GM19452 (cell line): Measurements from ENCODE around the gene MOGAT3.

ENCODE experiments used
- ATAC-seq: cut with Tn5 transposase; IDR thresholded peaks from one replicate; pipeline ENCODE4 v1.9.1; 2021; ENCODE audit not compliant: unreplicated experiment

MOGAT3 gene, protein sequence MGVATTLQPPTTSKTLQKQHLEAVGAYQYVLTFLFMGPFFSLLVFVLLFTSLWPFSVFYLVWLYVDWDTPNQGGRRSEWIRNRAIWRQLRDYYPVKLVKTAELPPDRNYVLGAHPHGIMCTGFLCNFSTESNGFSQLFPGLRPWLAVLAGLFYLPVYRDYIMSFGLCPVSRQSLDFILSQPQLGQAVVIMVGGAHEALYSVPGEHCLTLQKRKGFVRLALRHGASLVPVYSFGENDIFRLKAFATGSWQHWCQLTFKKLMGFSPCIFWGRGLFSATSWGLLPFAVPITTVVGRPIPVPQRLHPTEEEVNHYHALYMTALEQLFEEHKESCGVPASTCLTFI

DNA sequence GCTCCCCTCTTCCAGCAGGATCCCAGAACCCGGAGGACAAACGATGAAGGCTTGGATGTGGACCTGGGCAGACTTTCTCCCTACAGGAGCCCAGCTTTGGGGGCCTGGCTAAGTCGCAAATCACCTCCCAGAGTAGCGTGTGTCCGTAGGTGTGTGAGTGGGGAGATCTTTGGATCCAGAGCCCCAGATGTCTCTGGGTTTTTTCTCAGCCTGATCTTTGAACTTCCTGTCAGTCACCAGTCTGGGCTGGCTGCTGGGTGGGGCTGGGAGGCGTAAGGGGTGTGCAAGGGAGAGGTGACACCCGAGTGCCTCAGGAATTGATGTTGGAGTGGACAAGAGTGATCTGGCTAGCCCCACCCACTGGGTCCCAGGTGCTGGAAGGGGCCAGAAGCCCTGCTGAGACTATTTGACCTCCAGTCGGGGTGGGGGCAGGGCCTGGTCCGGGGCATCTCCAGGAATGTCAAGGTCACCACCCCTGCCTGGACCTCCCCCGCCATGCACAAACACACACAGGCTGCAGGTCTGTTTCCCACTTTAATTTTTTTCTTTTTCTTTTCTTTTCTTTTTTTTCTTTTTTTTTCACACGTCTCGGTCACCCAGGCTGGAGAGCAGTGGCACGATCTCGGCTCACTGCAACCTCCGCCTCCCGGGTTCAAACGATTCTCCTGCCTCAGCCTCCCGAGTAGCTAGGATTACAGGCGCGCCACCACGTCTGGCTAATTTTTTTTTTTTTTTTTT, at the start of gene MOGAT3:
TSS of gene MOGAT3 (minus strand) at position 175 of the 738 bp plus-strand sequence. CDS start 182 bp downstream, outside the sequence.
- ATAC-seq = no peak

DNA sequence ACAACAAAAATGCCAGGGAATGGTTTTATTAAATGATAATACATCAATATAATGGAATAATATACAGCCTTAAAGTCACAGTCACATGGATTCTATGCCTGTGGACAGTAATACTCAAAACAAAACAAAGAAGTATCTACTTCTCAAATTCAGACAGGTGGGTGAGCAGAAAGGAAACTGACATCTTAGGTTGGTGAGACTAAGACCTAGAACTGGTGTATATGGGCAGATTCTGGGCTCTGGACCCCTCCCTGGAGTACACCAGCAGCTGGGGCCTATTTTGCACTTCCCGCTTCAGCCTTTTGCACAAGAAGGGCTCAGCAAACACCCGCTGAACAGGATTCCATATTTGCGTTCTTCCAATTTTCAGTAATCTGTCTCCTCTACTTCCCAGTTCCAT, 49.5 kb upstream of the MOGAT3 start:
- no peak for ATAC-seq

DNA sequence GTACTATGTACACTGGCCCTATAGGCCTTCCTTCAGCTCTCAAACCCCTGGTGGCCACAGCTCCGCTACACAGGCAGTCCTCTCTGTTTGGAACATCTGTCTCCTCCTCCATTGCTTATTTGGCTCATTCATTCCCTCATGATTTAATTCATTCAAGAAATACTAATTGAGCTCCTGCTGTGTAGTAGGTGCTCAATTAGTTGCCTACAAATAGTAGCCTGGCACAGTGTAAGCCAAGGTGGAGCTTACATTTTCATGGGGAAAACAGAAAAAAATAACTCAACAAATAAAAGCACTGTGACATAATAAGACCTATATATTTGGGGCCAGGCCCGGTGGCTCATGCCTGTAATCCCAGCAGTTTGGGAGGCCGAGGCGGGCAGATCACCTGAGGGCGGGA, 47.4 kb upstream of the MOGAT3 start:
- ATAC-seq = no peak

DNA sequence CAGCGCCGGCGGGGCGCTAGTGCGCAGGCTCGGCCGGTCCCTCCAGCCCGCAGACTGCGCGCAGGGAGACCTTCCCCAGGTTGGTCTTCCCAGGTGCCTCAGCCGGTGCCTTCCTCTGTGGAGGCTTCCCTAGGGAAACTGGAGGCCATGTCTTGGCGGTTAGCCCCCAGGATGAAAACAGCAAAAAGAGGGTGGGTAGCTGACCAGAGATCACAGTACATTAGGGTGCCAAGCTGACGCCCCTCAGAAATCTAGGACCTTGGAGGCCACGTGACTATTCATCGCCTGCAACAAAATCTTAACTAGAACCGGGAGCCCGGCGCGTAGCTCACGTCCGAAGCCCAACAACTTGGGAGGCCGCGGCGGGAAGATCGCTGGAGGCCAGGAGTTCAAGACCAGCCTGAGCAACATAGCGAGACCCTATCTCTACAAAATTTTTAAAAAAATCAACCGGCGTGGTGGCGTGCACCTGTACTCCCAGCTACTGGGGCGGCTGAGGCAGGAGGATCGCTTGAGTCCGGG, 44.4 kb upstream of the MOGAT3 start:
- ATAC-seq = no peak

DNA sequence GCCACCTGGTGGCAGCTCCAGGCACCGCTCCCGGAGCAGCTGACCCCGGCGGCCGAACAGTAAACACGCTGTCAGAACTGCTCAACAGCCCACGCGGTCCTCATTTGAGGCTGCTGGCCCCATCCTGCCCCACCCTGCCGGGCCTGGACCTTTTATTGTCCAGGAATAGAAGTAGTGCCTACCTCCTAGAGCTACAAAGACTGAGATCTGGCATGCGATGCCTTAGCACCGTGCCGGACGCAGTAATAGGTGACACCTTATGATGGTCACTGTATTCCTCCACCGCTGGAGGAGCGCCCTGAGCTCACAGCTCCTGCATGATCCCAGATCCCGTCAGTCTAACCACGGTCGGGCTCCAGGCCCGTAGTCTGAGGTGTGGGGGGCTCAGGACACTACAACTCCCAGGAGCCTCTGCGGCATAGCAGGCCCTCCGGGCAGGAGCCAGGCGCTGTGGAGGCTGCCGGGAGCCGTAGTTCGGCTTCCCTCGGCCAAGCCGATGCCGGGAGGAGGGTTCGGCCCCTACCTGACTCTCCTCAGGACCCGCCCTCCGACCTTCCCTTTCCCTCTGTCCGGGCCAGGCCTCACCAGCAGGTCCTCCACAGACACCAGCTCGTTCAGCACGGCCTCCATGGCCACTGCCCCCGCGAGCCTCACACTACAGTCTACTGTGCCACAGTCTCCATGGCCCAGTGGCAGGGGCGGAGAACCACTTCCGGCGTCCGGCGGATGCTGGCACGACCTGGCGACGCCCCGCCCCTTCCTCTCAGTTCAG, 43.7 kb upstream of the MOGAT3 start, which contains the start of gene FIS1:
TSS of gene FIS1 (minus strand) at position 707 of the 772 bp plus-strand sequence. CDS start at position 630, 77 bp downstream.
- ATAC-seq = peak; percentile 91

DNA sequence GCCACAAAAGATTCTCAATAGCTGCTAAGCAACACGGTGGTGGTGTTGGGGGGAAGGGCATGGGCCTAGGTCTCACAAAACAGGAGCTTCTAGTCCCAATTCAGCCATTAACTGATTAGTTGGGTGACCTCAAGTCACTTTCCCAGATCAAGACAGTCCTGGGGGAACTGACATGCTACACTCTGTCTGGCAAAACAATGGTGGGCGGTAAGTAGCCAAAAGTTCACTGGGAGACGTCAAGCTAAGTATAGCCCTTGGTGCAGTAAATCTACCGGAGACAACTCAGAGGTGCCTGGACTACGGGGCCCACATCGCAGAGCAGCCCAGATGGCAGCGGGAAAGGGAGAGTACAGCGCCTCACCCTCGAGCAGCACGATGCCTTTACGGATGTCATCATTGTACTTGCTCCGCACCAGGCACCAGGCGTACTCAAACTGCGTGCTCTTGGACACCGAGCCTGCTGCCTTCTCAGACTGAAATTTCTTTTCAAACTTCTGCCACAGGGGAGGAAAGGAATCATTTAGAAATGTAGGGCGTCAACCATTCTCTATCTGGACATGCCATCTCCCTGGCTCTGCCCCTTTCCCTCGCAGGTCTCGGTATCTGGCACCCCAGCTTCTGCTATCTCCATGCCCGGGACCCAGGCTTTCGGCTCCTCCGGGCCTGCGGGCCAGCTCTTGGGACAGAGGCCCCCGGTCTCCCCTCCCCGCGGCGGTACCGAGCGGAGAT, 43.0 kb upstream of the MOGAT3 start:
- no peak for ATAC-seq

DNA sequence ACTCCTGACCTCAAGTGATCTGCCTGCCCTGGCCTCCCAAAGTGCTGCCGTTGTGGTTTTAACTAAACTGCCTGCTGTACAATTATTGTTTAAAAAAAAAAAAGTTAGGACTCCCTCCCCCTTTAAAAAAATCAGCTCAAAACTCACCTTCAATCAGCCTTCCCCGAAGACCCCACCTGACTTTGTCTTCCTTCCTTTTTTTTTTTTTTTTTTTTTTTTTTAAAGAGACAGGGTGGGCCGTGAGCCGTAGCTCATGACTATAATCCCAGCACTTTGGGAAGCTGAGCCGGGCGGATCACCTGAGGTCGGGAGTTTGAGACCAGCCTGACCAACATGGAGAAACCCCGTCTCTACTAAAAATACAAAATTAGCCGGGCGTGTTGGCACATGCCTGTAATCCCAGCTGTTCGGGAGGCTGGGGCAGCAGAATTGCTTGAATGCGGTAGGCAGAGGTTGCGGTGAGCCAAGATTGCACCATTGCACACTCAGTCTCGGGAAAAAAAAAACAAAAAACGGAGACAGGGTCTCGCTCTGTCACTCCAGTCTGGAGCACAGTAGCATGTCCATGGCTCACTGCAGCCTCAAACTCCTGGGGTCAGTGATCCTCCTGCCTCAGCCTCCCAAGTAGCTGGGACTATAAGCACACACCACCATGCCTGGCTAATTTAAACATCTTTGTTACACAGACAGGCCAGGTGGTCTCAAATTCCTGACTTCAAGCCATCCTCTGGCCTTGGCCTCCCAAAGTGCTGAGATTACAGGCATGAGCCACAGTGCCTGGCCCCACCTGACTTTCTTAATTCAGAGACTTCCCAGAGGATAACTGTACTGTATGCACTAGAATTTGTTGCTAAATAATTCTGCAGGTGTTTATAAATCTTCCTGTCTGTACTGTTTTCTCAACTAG, 40.9 kb upstream of the MOGAT3 start:
- no peak for ATAC-seq

DNA sequence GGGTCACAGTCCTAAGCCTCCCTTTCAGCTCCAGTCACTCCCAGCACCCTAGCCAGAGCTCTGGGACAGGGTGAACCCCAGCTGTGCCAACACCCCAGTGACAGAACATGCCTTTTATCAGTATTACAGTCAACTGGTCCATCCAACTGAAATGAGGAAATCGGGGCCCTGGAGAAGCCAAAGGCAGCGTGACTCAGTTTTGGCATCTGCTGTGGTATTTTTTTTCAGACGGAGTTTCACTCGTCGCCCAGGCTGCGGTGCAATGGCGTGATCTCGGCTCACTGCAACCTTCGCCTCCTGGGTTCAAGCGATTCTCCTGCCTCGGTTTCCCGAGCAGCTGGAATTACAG, 40.2 kb upstream of the MOGAT3 start:
- no peak for ATAC-seq

DNA sequence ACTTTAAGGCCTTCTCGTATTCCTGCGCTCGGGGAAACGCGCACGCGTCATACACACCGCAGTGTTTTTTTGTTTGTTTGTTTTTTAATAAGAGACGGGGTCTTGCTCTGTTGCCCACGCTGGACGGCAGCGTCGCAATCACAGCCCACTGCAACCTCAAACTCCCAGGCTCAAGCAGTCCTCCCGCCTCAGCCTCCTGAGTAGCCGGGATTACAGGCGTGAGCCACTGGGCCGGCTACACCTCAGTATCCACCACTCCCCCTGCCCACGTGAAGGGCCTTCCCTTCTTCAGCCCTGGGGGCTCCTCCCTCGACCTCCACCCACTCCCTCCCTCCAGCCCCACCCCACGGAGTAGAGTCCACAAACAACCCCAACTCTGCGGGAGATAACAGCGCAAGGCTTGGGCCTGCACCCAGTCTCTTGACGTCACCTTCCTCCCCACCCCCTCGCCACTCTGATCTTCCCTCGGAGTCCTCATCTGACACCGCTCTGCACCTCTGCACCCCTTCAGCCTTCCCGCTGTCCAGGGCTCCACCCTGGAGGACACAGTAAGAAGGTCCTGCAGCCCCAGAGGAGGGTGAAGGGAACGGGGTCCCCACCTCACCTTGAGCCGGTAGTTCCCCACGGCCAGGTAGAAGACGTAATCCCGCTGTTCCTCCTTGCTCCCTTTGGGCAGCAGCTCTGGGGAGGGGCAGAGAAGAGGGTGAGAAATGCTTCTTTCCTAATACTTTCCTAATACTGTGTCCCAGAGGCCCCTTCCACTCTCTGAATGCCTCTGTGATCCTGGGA, 39.6 kb upstream of the MOGAT3 start:
- ATAC-seq = no peak

DNA sequence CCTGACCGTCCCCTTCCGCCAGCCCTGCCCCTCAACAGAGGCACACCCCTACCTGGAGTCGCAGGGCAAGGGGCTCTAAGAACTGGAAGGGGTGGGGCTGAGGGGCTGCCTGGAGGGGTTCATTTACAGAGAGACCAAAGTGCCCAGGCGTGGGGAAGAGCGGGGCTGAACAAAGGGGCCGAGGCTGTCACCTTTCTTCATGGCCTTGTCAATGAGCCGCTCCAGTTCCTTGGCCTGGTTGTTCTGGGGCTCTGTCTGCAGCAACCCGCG, 39.0 kb upstream of the MOGAT3 start:
- ATAC-seq = no peak

DNA sequence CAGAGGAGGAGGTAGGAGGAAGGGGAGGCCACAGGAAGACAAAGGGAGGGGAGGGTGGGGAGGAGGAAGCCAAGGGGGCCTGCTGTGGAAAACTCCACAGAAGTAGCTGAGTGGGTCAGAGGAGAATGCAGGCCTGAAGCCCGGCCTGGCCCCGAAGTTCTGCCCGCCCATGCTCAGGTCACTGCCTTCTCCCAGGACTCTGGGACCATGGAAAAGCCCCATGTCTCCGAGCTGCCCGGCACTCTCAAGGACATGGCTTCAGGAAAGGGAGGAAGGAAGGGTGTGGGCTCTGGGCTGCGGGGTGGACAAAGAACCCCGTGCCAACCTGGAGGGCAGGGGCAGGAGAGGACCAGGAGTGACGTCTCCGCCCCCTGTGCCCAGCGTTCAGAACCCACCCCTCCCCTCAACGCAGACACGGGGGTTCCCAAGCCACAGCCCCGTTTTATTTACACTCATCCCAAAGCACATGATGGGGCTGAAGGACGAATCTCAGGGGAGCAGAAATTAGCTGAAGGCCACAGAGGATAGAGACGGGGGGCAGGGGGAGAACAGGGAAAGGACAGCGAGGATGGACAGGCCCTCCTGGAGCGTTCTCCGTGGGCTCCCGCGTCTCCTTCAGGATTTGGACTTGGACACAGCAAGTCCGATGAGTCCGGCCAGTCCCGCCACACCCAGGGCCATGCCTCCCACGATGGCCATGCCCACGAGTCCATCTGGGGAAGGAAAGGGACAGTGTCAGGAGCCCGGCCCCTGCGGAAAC, 38.5 kb upstream of the MOGAT3 start:
- no peak for ATAC-seq

DNA sequence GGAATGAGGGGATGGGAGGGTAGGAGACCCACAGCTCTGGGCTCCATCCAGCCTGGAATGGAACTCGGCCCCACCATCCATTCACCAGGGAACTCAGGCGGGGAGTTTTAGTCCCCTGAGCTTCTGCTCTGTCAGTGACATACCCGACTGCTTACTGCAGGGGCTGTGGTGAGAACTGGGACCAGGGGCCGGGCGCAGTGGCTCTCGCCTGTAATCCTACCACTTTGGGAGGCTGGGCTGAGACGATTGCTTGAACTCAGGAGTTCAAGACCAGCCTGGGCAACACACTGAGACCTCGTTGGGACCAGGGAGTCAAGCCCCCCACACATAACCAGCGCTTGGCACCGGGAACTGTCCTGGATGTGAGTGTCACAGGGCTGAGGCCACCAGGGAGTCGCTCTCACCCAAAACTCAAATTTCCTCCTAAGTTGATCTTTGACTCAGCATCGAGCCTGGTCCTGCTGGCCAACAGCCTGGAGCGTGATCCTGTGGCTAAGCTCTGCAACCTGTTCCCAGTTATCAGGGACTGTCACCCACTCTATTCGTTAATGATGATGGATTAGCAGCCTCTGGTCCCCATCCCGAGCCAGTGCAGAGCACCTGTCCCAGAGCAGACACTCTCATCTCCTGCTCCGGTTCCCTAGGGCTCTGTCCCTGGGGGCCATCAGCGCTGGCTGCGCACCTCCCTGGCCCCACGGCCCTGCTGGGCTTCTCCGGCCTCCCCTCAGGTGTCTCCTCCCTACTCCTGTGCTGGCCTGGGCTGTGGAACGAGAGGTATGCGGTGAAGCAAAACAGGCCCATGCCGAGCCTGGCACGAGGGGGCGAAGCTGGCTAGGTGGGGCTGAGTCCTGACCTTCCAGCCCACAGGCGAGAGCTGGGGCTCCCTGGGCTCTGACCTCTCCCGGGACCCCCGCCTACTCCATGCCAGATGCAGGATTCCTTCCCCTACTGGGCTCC, 37.7 kb upstream of the MOGAT3 start:
- ATAC-seq = no peak

DNA sequence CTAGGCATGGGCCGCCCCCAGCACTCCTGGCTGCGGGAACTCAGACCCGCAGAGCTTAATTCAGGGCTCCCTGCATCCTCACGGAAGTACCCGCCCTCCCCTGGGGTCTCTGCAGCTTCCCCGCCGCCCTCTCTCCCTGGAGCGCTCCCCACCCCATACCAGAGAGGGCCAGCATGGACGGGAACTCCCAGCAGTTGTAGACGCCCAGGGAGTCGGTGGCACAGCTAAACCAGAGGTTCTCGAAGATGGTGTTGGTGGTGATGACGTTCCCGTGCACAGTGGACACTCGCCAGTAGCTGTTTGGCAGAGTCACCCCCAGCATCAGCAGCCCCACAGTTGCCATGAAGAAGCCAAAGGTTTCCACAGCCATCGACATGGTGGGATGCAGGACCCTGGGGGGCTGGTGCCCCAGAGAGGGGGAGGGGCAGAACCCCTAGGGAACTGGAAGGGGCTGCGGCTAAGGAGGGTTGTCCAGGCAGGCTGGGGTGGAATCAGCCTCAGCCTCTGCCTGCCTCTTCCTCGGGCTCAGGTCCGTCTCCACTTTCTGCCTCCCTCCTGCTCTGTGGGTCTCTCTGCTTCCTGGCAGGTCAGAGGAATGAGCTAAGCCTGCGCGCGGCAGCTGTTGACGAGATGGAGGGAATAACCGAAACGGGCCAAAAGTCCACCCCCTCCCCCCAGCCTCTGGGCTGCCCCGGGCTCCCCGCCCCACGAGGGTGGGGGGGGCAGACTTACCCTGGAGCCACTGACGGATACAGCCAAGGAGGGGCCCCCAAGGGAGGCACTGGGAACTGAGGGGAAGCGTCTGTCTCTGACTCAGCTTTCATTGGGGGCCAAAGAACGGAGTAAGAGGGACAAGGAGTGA, 36.6 kb upstream of the MOGAT3 start, which contains the start of gene CLDN15:
TSS of gene CLDN15 (minus strand) at position 597 of the 862 bp plus-strand sequence. CDS start at position 376, 221 bp downstream.
- ATAC-seq = no peak

DNA sequence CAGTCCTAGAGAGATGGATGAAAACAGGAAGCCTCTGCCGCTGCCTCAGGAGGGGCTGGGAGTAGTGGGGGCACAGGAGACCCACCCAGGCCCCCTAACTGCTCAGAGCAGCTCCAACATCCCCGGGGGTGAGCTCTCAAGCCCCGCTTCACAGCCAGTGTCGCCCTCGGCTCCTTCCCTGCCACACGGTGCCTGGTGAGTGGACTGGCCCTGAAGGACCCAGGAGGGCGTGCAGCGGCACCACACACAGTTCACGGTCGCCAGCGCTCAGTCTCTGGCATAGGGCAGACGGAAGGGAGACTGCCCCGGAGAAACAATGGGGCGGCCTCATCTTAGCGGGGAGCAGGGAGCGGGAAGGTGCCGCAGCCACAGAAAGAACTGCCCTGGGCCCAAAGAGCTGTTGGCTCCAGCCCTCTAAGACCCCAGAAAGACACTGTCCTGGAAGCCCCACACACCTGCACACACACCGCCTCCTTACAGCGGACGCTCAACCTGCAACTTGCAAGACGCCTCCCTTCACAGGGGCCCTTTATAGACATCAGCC, 35.5 kb upstream of the MOGAT3 start:
- no peak for ATAC-seq

DNA sequence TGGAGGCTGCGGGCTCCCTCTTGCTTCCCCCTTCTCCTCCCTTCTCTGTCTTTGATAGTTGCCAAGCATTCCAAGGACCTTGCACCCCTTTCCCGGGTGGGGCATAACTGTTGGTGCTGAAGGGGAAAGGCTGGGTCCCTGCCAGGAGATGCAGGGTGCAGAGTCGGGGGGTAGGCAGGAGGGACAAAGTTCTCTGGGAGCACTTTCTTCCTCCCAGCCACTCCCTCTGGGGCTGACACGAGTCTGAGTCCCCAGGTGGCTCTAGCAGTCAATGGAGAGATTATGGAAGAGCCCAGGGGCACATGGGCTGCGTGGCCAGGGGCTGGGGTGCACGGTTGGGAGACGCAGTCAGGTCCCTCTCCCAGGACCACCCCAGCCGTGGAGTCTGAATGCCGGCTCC, 34.7 kb upstream of the MOGAT3 start:
- no peak for ATAC-seq

DNA sequence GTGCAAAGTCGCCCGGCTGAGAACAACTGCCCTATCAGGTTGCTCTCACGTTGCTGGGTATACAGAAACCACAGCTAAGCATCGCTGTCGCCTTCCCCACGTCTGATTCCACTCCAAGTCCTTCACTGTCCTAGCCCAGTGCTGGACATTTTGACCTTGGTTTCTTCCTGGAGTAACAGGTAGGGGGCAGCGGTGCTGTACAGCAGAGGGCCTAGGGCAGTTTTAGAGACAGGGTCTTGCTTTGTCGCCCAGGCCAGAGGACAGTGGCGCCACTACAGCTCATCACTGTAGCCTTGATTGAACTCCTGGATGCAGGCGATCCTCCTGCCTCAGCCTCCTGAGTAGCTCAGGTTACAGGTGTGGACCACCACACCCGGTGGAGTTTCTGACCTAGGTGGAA, 34.2 kb upstream of the MOGAT3 start:
- no peak for ATAC-seq
